GM18868 (cell line): Measurements from ENCODE around the gene CENPS.
"Not testable (repeated sequence)": the region's sequence is repeated elsewhere in the genome, so short reads cannot be mapped to it uniquely, and the experiment has no call there.

Source experiments
- ATAC-seq: cut with Tn5 transposase; IDR thresholded peaks from one replicate; pipeline ENCODE4 v1.9.1; 2021; ENCODE audit warnings: mild to moderate bottlenecking, moderate library complexity; ENCODE audit not compliant: unreplicated experiment

The CENPS gene

DNA sequence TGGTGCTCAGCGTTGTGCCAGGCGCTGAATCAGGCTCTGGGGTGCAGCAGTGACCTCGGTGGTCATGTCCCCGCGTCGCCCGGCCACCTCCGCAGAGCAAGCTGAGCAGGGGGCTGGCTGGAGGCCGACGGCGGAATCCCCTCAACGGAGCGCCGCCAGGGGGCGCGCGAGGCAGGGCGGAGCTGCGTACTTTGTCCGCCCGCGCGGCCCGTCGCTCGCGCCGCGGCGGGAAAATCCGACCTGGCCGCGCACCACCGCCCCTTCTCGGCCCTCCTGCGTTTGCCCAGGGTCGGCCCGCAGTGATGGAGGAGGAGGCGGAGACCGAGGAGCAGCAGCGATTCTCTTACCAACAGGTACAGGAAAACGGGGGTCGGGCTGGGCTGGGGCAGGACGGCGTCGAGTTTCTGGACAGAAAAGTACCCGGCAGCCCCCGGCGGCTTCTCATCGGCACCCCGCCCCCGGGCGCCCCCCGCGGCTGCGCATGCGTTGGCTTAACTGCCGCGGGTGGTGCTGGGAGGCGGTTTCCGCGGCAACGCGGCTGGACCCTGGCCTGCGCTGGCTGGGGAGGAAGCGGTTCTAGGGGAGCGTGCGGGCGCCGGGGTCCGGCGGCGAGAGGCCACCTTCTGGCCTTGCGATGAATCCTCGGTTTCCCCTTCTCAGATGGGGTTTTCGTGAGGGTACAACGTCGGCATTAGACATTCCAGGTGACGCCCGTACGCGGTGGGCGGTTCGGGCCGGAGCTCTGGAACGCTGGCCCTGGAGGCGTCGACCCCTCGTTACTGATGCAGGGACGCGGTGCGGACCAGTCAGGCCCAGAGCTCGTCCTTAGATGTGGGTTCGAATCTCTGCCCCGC lies at the start of gene CENPS:
Gene CENPS (plus strand): TSS at position 218 of the 854 bp plus-strand sequence. CDS start 85 bp downstream, at position 303.
- peak; percentile 68 for ATAC-seq

DNA sequence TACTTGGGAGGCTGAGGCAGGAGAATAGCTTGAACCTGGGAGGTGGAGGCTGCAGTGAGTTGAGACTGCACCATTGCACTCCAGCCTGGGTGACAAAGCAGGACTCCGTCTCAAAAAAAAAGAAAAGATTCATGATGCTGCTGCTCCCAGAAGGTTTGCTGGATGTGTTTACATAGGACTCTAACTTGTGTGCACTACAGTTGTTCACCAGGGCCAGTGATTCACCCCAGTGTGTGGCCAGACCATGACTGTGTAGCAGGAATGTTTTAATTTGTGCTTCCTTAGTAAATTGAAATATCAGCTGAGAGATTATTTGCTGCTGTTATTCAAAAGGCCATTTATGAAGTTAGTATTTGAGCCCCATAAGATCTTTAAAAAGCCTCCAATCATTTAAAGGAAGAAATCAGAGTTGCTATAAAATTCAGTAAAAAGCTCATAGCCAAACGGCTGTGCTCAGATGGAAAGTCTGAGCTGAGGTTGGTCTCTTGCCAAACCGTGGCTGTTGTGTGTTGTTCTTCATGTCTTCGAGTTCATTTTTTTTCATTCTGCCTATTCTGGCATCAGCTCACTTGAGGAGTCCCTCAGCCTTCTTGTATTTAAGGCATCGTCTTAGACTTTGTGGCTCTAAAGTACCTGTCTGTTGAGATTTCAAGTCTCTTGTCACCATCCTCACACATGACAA lies 49.5 kb upstream of the CENPS start:
- ATAC-seq: no peak

DNA sequence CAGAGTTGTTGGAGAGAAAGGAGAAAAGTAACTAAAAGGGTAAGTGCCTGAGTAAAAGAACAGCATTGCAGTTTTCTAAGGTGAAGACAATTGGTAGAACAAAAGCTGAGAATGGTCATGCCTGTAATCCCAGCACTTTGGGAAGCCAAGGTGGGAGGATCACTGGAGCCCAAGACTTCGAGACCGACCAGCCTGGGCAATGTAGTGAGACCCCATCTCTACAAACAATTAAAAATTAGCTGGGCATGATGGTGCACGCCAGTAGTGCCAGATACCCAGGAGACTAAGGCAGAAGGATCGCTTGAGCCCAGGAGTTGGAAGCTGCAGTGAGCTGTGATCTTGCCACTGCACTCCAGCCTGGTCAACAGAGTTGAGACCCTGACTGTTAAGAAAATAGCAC lies 46.6 kb upstream of the CENPS start:
- ATAC-seq: no peak

DNA sequence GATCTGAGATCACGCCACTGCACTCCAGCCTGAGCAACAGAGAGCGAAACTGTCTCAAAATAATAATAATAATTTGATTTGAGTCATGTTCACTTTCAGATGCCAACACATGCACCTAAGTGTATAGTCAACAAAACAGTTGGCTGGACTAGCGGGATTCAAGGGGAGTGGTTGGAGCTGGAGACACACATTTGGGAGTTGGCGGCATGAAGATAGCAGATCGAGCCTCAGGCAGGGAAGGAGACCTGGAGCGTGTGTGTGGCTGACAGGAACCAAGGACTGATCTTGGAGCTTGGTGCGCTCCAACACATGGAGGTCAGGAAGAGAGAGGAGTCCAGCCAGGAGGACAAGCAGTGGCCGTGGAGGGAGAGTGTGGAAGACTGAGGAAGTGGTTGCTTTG lies 46.0 kb upstream of the CENPS start:
- ATAC-seq: no peak

DNA sequence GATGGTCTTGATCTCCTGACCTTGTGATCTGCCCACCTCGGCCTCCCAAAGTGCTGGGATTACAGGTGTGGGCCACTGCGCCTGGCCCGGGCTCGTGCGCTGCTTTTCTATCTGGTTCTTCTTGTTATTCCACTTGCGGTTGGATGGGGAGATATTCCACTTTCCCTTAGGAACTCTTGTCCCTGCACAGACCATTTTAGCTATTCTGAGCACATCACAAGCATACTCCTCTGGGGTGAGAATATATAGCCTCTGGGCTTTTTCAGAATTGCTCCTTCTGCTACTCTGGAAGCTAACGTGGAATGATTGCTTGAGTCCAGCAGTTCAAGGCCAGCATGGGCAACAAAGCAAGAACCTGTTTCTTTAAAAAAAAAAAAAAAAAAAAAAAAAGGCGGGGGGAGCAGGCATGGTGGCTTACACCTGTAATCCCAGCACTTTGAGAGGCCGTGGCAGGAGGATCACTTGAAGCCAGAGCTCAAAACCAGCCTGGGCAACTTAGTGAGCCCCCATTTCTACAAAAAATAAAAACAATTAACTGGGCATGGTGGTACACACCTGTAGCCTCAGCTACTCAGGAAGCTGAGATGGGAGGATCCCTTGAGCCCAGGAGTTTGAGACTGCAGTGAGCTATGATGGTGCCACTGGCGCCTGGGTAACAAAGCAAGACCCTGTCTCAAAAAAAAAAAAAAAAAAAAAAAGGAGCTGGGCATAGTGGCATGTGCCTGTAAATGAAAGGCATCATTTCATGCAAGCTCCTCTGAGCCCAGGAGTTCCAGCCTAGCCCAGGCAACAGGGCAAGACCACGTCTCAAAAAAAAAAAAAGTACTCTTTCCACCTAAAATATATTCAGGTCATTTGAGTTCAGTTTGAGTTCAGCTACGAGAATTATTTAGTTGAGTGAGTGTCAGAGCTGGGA lies 43.2 kb upstream of the CENPS start:
- ATAC-seq: no peak

DNA sequence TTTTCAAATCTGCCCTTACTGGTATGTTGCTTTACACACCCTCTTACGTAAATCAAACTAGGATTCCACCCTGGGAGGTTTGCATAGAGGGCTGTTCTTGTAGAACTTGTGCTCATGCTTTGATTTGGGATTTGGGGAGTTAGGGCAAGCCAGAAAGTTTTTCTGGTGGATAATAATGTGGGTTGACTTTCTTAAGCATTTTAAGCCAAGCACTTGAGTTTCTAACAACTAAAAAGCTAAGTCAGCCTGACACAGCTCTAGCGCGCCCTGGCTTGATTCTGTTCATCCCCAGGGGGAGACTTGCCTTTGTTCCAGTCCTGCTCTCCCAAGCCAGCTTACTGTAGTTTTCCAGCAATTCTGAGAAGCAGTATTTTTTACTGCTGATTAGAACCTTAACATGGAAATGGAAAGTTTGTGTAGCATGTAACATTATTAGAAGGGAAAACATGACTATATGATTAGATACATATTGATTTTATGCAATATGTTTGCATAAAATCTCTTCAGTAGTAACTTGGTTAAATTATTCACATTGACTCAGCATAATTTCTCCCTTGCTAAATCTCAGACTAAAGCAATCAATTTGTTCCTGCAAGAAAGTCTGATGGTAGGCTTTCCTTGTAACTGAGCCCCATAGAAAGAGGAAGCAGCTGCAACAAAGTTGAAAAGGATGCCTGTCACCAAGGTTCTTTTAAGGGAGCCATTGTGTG lies 42.4 kb upstream of the CENPS start:
- no peak for ATAC-seq

DNA sequence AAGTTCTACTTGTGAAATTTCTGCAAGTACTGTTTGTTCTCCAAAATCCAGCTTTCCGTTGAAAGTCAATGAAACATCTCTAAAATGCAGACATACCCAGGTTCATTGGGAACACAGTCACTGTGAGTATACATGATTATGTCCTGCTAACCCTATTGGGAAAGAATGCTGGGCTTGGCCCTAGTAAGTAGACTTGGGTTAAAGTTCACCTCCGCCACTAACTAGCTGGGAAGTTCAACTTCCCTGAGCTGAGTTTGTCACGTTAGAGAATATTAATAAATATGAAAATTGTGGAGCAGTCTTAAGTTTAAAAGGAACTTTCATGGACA lies 41.9 kb upstream of the CENPS start:
- no peak for ATAC-seq

DNA sequence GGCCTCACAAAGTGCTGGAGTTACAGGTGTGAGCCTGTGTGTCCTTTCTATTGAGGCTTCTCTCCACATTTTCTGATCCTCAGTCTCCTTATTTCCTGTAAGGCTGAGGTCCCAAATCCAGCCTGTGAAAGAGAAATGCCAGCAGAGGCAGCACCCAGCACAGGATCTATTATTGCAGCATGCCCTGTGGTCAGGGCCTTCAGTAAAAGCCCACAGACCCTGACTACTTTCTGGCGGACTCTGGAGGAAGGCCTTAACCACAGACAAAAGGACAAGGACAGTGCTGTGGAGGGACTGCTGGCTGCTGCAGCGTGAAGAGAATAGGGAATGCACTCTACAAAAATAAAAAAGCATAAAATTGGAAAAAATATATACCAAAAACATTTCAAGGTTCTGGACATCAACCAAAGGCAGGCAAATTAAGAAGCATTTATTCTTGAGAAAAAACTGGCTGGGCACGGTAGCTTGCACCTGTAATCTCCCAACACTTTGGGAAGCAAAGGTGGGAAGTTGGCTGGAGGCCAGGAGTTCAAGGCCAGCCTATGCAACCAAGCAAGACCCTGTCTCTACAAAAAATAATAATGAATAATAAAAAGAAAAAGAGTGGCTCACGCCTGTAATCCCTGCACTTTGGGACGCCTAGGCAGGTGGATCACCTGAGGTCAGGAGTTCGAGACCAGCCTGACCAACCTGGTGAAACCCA lies 40.8 kb upstream of the CENPS start:
- no peak for ATAC-seq

DNA sequence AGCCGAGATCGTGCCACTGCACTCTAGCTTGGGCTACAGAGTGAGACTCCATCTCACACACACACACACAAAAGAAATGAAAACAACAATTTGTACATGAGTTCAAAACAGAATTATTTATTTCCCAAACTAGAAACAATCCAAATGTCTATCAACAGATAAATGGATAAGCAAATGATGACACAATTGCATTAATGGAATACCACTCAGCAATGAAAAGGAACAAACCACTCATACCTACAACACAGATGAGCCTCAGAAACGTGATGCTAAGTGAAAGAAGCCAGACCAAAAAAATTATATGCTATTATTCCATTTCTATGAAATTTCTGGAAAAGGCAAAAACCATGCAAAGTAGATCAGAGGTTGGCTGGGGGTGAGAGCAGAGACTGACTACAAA lies 33.4 kb upstream of the CENPS start:
- ATAC-seq: no peak

DNA sequence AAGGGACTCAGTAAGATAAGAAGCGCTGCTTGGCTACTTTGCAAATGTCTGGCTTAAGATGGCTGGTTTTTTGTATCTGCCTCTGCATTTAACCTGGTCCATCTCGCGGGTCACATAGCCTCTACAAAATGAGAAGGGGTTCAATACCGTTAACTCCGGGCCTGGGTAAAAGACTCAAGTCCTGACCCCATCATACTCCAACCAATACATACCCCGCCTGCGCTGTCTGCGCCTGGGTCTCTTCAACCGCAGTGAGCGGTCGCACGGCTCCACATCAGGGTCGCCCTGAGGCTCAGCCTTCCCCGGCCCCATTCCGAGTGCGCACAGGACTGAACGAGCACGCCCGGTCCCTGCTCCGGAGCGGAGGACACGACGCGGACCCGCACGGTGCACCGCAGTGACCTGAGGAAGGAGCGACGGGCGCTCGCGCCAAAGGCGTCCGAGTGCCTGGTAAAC lies 31.9 kb upstream of the CENPS start:
- ATAC-seq: no peak

DNA sequence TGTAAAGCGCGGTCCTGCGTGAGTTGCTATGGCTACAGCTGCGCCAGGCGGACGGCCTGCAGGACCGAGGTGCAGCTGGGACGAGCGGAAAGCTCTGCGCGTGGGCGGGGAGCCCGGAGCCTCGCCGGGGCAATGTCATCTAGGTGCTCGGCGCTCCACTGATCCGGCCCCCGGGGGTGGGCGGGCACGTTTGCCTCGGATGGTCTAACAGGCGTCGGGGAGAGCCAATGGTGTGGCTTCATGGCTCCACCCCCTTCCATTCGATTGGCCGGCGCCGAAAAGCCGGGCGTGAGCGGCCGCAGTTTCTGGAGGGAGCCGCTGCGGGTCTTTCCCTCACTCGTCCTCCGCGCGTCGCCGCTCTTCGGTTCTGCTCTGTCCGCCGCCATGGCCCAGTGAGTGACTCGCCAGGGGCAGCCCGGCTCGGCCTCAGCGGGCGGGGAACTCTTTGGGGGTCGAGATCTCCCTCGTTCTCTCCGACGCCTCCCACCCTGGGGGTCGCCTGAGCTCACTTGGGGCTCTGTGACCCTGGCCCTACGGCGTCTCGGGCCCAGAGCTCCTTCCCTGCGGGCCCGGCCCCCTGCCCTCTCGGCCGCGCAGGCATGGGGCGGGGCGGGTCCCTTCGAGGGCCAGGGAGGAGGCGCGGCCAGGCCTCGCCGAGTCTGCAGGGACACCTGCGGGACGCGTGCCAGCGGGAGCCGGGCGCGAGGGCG lies 31.3 kb upstream of the CENPS start, which contains the start of gene PGD:
Gene PGD (plus strand): TSS at position 331 of the 710 bp plus-strand sequence. CDS start 54 bp downstream, at position 385.
- peak; percentile 92 for ATAC-seq

DNA sequence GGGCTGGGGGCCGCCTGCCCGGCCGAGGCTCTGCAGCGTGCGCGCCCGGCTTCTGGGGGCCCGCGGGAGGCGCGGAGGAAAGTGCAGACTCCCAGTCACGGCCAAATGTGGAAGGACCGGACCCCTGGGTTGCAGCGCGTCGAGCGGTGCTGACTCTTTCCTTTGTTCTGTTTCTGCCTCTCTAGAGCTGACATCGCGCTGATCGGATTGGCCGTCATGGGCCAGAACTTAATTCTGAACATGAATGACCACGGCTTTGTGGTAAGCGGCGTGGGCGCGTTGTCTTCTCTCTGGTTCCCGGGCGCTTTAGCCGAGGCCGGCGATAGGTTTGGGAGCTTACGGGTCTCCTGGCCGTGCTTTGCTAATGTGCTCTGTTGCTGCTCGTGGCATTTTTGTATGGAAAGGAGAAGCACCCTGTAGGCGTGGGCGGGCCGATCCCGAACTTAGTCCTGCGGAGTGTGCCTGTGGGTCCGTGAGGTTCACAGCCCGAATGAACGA lies 30.7 kb upstream of the CENPS start:
- no peak for ATAC-seq

DNA sequence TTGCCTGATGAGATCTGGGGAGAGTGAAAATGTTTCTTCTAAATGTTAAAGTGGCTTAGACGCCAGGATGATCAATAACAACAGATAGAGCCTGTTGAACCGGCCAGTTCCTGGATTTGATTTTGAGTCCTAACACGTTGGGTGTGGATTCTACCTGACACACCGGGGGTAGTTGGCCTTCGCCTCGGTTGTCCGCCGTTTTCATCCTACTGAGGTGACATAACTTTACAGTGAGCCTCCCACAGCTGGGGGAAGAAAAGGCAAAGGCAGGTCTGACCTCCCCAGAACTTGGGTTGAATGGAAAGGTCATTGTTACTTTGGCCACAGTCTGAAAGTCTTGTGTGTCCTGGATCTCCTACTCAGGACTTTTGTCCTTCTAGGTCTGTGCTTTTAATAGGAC lies 30.2 kb upstream of the CENPS start:
- ATAC-seq: no peak

DNA sequence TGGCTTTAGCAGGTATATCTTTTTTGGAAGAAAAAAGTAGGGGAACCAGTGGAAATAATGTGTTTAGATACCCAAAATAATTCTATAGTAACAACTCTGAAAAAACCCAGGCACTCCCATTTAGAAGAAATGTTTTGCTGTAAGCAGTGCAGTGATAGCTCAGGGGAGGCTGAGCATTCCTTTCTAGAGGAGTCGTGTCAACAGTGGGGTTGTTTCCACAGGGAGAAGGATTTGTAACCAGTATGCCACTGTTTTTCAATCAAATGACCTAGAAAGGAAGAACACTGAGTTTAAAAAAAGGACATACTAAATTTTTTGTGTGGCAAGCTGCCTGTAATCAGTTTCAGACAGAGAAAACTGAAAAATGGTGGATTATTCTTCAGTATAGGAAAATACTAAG lies 29.0 kb upstream of the CENPS start:
- ATAC-seq: no peak

DNA sequence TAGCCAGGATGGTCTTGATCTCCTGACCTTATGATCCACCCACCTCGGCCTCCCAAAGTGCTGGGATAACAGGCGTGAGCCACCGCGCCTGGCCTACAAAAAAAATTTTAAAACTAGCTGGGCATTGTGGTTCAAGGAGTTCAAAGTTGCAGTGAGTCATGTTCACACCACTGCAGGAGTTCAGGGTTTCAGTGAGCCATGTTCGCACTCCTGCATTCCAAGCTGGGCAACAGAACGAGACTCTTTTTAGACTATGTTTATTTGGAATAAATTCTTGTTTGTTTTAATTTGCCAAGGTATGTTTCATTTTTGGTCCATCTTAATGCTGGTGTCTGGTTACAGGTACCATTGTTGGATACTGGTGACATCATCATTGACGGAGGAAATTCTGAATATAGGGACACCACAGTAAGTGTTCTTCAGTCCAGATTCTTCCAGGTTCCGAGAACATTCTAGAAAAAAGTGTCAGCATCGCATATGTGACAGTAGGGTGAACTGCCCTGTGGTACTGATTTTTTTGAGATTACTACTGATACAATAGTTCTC lies 27.4 kb upstream of the CENPS start:
- ATAC-seq: no peak

DNA sequence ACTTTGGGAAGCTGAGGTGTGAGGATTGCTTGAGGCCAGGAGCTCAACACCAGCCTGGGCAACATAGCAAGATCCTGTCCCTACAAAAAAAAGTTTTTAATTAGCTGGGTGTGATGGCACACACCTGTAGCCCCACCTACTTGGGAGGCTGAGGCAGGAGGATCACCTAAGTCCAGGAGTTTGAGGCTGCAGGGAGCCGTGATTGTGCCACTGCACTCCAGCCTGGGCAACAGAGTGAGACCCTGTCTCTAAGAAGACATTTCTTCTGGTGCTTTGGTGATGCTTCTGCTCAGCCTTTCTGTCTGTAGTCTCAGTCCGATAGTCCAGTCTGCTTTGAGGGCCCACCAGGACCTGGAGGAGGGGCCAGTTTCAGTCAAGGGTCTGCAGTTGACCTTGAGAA lies 23.0 kb upstream of the CENPS start:
- no peak for ATAC-seq

DNA sequence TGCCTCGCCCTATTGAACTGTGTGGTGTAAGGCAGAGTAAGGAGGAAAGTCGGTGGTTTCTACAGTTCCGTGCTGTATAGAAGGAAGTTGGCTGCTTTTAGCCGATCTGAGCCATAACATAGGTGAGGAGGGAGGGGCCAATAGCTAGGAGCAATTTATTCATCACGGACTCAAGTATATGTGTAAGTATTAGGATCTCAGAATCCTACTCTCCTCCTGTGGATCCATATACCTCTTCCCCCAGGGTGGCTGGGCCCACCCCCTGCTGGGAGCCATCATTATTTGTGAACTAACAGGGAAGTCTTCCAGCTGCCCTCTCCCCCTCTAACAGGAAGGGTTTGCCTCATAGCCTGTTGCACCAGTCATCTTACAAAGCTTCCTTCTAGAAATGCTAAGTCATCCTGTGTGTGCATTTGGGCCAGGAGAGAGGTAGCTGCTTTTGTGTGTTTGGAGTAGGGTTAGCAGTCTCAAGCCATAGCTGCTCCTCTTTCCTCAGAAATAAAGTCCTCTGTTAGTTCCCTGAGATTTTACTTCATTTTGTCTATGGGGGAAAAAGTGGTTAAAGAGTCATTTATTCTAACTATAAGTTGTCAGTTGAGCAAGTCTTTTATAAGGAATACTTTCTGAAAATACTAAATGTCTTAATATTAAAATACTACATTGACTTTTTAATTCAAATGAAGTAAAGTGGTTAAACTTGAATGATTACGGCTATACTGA lies 14.9 kb upstream of the CENPS start:
- ATAC-seq: no peak

DNA sequence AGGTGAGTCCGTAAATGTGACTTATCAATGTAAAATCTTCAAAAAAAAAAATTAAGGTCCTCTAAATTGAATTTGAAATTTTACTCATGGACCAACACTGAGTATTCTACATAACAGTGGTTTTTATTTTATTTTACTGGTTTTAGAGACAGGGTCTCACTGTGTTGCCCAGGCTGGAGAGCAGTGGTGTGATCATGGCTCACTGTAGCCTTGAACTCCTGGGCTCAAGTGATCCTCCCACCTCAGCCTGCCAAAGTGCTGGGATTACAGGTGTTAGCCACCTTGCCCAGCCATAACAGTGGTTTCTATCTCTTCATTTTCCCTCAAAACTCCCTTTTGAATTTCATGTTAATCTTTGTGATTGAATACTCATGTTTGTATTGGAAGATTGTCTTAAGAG lies 14.3 kb upstream of the CENPS start:
- ATAC-seq: not testable (repeated sequence)
